Ishikawa (cell line): ENCODE measurements around the gene LAMB3.

ENCODE experiments used
- EGR1 ChIP-seq: IDR thresholded peaks from 2 replicates; pipeline ENCODE4 v1.6.1; 2012
- EP300 ChIP-seq: IDR thresholded peaks from 2 replicates; pipeline ENCODE4 v1.6.1; 2012; ENCODE audit warnings: borderline replicate concordance
- RAD21 ChIP-seq: IDR thresholded peaks from 2 replicates; pipeline ENCODE4 v1.6.1; 2012; ENCODE audit warnings: low read depth
- REST ChIP-seq: IDR thresholded peaks from 2 replicates; pipeline ENCODE4 v1.6.1; 2012; ENCODE audit warnings: low read depth, mild to moderate bottlenecking
- TAF1 ChIP-seq: IDR thresholded peaks from 2 replicates; pipeline ENCODE4 v1.6.1; 2012; ENCODE audit warnings: low read depth, mild to moderate bottlenecking
- TEAD4 ChIP-seq: IDR thresholded peaks from 2 replicates; pipeline ENCODE4 v1.6.1; 2012
- USF1 ChIP-seq: IDR thresholded peaks from 2 replicates; pipeline ENCODE4 v1.6.1; 2012
- ZBTB7A ChIP-seq: IDR thresholded peaks from 2 replicates; pipeline ENCODE4 v1.6.1; 2012; ENCODE audit warnings: low read depth

GRCh38 chr1:209635850-209636249, 16.4 kb downstream of the LAMB3 start:
- TF ChIP-seq USF1 = no peak
- no peak for TF ChIP-seq EP300
- TF ChIP-seq RAD21 = no peak
- TF ChIP-seq ZBTB7A = no peak
- no peak for TF ChIP-seq TAF1
- no peak for TF ChIP-seq EGR1
- TF ChIP-seq TEAD4 = no peak
- no peak for TF ChIP-seq REST
